IPS DF 6.9 (cell line): ENCODE data around the gene CELA2A.

Experiments
- DNase-seq: peaks from one replicate; pipeline ENCODE4 v3.0.0-alpha.2; 2013; ENCODE audit warnings: low read depth, low spot score
- H3K27ac ChIP-seq: one replicate; pipeline ENCODE4 v1.5.1; 2013; ENCODE audit warnings: low read length, control low read depth
- H3K27me3 ChIP-seq: 2 replicates; pipeline ENCODE4 v1.6.1; 2013; ENCODE audit warnings: mild to moderate bottlenecking, low read length; ENCODE audit not compliant: control insufficient read depth, insufficient read depth
- H3K36me3 ChIP-seq: 2 replicates; pipeline ENCODE4 v1.6.1; 2013; ENCODE audit warnings: low read length; ENCODE audit not compliant: control insufficient read depth, insufficient read depth
- H3K4me1 ChIP-seq: 2 replicates; pipeline ENCODE4 v1.6.1; 2013; ENCODE audit warnings: low read length; ENCODE audit not compliant: control insufficient read depth, insufficient read depth
- H3K4me3 ChIP-seq: 2 replicates; pipeline ENCODE4 v1.5.1; 2013; ENCODE audit warnings: mild to moderate bottlenecking, low read length
- H3K9me3 ChIP-seq: 2 replicates; pipeline ENCODE4 v1.6.1; 2013; ENCODE audit warnings: low read length, inconsistent platforms; ENCODE audit not compliant: control insufficient read depth, insufficient read depth
- WGBS: extraction: QIAGEN DNeasy Blood & Tissue Kit; methylation state at CpG from one replicate; pipeline ENCODE4 v1.1.7; 2013; ENCODE audit warnings: mixed read lengths, missing lambda C conversion rate; ENCODE audit not compliant: insufficient read length, insufficient coverage; 5-methylcytosine and 5-hydroxymethylcytosine counted together

The CELA2A gene

GRCh38 chr1:15493869-15494390 lies 37.4 kb downstream of the CELA2A start:
- no peaks in the 10 kb centered on the region; the same call in 1 of the 2 replicates for H3K36me3 ChIP-seq
- no CpG with 5 or more reads among the region's 9 CpGs for WGBS
- H3K4me1 ChIP-seq = no peaks in the 10 kb centered on the region
- no peaks in the 10 kb centered on the region for H3K9me3 ChIP-seq
- no peak for DNase-seq
- no peaks in the 10 kb centered on the region for H3K27me3 ChIP-seq
- H3K27ac ChIP-seq = no peak overlapping the region
- no peak overlapping the region for H3K4me3 ChIP-seq

- no CpG with 5 or more reads among the region's 19 CpGs for WGBS
- Histone ChIP-seq H3K4me1 (no peaks in the 10 kb centered on the region), H3K27ac (no peak overlapping the region), H3K4me3 (no peak overlapping the region), H3K36me3 (no peaks in the 10 kb centered on the region; the same call in 1 of the 2 replicates), H3K27me3 (no peaks in the 10 kb centered on the region), H3K9me3 (no peaks in the 10 kb centered on the region)
- no peak for DNase-seq
Measured at GRCh38 chr1:15500184-15501178, 43.9 kb downstream of the CELA2A start.

- H3K4me3 ChIP-seq = no peak overlapping the region
- no peak overlapping the region for H3K27ac ChIP-seq
- no peaks in the 10 kb centered on the region for H3K9me3 ChIP-seq
- no CpG with 5 or more reads among the region's 17 CpGs for WGBS
- H3K36me3 ChIP-seq = peaks cover 3% of the 10 kb centered on the region; the same call in 1 of the 2 replicates
- H3K27me3 ChIP-seq = no peaks in the 10 kb centered on the region
- H3K4me1 ChIP-seq = no peaks in the 10 kb centered on the region
- peak; percentile 43 for DNase-seq
Measured at GRCh38 chr1:15501208-15502032, 44.9 kb downstream of the CELA2A start.

GRCh38 chr1:15504436-15504835 lies 47.9 kb downstream of the CELA2A start:
- Histone ChIP-seq H3K36me3 (peaks cover 3% of the 10 kb centered on the region; the same call in 1 of the 2 replicates), H3K4me1 (peaks cover 8% of the 10 kb centered on the region)
- WGBS = no CpG with 5 or more reads among the region's 4 CpGs

GRCh38 chr1:15506831-15507230 lies 50.3 kb downstream of the CELA2A start:
- H3K4me1 ChIP-seq = peaks cover 10% of the 10 kb centered on the region
- no peak overlapping the region for H3K4me3 ChIP-seq
- no peaks in the 10 kb centered on the region for H3K9me3 ChIP-seq
- H3K27ac ChIP-seq = no peak overlapping the region
- no CpG with 5 or more reads among the region's 17 CpGs for WGBS
- no peaks in the 10 kb centered on the region for H3K27me3 ChIP-seq
- no peak for DNase-seq
- peaks cover 3% of the 10 kb centered on the region; the same call in 1 of the 2 replicates for H3K36me3 ChIP-seq

More at GRCh38 chr1:15504436-15504835, 47.9 kb downstream of the CELA2A start:
- H3K9me3 ChIP-seq = no peaks in the 10 kb centered on the region
- no peak for DNase-seq
- no peaks in the 10 kb centered on the region for H3K27me3 ChIP-seq
- H3K27ac ChIP-seq = no peak overlapping the region
- no peak overlapping the region for H3K4me3 ChIP-seq

GRCh38 chr1:15507278-15507677 lies 50.7 kb downstream of the CELA2A start:
- Histone ChIP-seq H3K27ac (no peak overlapping the region), H3K27me3 (no peaks in the 10 kb centered on the region), H3K36me3 (peaks cover 3% of the 10 kb centered on the region; the same call in 1 of the 2 replicates), H3K4me1 (peaks cover 10% of the 10 kb centered on the region), H3K4me3 (no peak overlapping the region), H3K9me3 (no peaks in the 10 kb centered on the region)
- no peak for DNase-seq
- no CpG with 5 or more reads among the region's 5 CpGs for WGBS

- DNase-seq = peak; percentile 72
- Histone ChIP-seq H3K36me3 (peaks cover 3% of the 10 kb centered on the region; the same call in 1 of the 2 replicates), H3K9me3 (no peaks in the 10 kb centered on the region), H3K4me1 (peaks cover 10% of the 10 kb centered on the region), H3K27ac (peak overlapping the region; percentile 79), H3K27me3 (no peaks in the 10 kb centered on the region), H3K4me3 (no peak overlapping the region)
- WGBS = no CpG with 5 or more reads among the region's 12 CpGs
Measured at GRCh38 chr1:15508700-15509487, 52.4 kb downstream of the CELA2A start.

- H3K9me3 ChIP-seq = no peaks in the 10 kb centered on the region
- H3K4me1 ChIP-seq = peaks cover 10% of the 10 kb centered on the region
- DNase-seq = no peak
- no peak overlapping the region for H3K4me3 ChIP-seq
- H3K27me3 ChIP-seq = no peaks in the 10 kb centered on the region
- peaks cover 3% of the 10 kb centered on the region; the same call in 1 of the 2 replicates for H3K36me3 ChIP-seq
- H3K27ac ChIP-seq = no peak overlapping the region
- WGBS = no CpG with 5 or more reads among the region's 7 CpGs
Measured at GRCh38 chr1:15509586-15509985, 53.1 kb downstream of the CELA2A start.

- H3K27me3 ChIP-seq = no peaks in the 10 kb centered on the region
- no peak for DNase-seq
- WGBS = no CpG with 5 or more reads among the region's 8 CpGs
- no peak overlapping the region for H3K4me3 ChIP-seq
- H3K9me3 ChIP-seq = no peaks in the 10 kb centered on the region
- peaks cover 10% of the 10 kb centered on the region for H3K4me1 ChIP-seq
- no peak overlapping the region for H3K27ac ChIP-seq
- H3K36me3 ChIP-seq = peaks cover under 1% of the 10 kb centered on the region; the same call in 1 of the 2 replicates
Measured at GRCh38 chr1:15510611-15511405, 54.3 kb downstream of the CELA2A start.
